DND-41 (cell line): ENCODE data around the gene COL4A2.

Source experiments
- ATAC-seq: fragments of 200-7000 bp; cut with Tn5 transposase; 3 replicates; pipeline ENCODE4 v1.9.1; 2021; ENCODE audit warnings: low read depth; ENCODE audit not compliant: insufficient read depth
- DNase-seq: peaks from one replicate; pipeline ENCODE4 v3.0.0-alpha.2; 2020
- H2AFZ ChIP-seq: 2 replicates; pipeline ENCODE4 v1.6.0; 2012; ENCODE audit warnings: low read depth, low read length
- H3K27ac ChIP-seq: 2 replicates; pipeline ENCODE4 v1.5.1; 2012; ENCODE audit warnings: low read length, inconsistent platforms
- H3K27me3 ChIP-seq: fragments of 200-600 bp; sonication (generic); 2 replicates; pipeline ENCODE4 v1.6.0; 2012; ENCODE audit warnings: low read length, mild to moderate bottlenecking, inconsistent platforms; ENCODE audit not compliant: insufficient read depth, poor library complexity
- H3K36me3 ChIP-seq: 2 replicates; pipeline ENCODE4 v1.5.1; 2012; ENCODE audit warnings: low read length, inconsistent platforms; ENCODE audit not compliant: insufficient read depth
- H3K4me1 ChIP-seq: 2 replicates; pipeline ENCODE4 v1.5.1; 2012; ENCODE audit warnings: mild to moderate bottlenecking, low read length; ENCODE audit not compliant: insufficient read depth
- H3K4me2 ChIP-seq: 2 replicates; pipeline ENCODE4 v1.6.0; 2012; ENCODE audit warnings: mild to moderate bottlenecking, moderate library complexity, low read length, inconsistent platforms; ENCODE audit not compliant: insufficient read depth
- H3K4me3 ChIP-seq, 2 experiments: fragments of 200-600 bp in 1 of 2; shearing (Covaris generic) in 1 of 2; 2 replicates each; pipeline ENCODE4 v1.5.1; 2012 to 2016; ENCODE audit warnings: inconsistent platforms in 2 of 2, low read length in 2 of 2, mild to moderate bottlenecking in 2 of 2, low read depth in 1 of 2, moderate library complexity in 1 of 2
- H3K79me2 ChIP-seq: 2 replicates; pipeline ENCODE4 v1.6.0; 2012; ENCODE audit warnings: low read length, inconsistent platforms; ENCODE audit not compliant: insufficient read depth
- H3K9ac ChIP-seq: 2 replicates; pipeline ENCODE4 v1.6.0; 2012; ENCODE audit warnings: low read depth, mild to moderate bottlenecking, inconsistent platforms, low read length, moderate library complexity
- H3K9me3 ChIP-seq: 2 replicates; pipeline ENCODE4 v1.5.1; 2012; ENCODE audit warnings: low read length, moderate library complexity, mild to moderate bottlenecking, inconsistent platforms; ENCODE audit not compliant: insufficient read depth, severe bottlenecking
- H4K20me1 ChIP-seq: 2 replicates; pipeline ENCODE4 v1.6.0; 2012; ENCODE audit warnings: low read length; ENCODE audit not compliant: insufficient read depth
- EZH2 ChIP-seq: IDR thresholded peaks from 3 replicates; pipeline ENCODE4 v1.6.1; 2012; ENCODE audit warnings: borderline replicate concordance, low read depth, mild to moderate bottlenecking, moderate library complexity, low read length, inconsistent platforms; ENCODE audit not compliant: severe bottlenecking
- TF ChIP-seq, protein P1 (sequence below): IDR thresholded peaks from 2 replicates; pipeline ENCODE4 v1.5.1; 2012; ENCODE audit warnings: borderline replicate concordance, low read length, moderate library complexity, mild to moderate bottlenecking; ENCODE audit not compliant: poor library complexity, severe bottlenecking; ENCODE audit errors: extremely low read depth

The COL4A2 gene

DNA sequence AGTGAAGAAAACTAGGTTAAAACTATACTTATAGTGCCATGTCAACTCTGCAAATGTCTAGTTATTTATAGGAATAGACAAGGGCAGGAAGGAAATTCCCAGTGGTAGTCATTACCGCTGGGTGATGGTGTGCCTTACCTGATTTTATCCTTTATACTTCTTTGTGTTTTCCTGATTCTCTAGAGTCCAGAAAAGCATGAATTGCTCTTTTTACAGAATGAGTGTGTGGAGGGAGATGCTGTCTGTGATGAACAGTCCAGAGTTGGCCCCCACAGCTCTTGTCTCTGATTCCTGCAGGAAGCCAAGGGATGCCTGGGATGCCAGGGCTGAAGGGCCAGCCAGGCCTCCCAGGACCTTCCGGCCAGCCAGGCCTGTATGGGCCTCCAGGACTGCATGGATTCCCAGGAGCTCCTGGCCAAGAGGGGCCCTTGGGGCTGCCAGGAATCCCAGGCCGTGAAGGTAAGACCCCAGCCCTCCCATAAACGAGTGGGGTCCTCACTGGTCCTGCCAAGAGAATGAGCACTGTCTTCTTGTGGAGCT, 170.7 kb downstream of the COL4A2 start:
- no peak for TF ChIP-seq EZH2
- TF ChIP-seq, protein P1, sequence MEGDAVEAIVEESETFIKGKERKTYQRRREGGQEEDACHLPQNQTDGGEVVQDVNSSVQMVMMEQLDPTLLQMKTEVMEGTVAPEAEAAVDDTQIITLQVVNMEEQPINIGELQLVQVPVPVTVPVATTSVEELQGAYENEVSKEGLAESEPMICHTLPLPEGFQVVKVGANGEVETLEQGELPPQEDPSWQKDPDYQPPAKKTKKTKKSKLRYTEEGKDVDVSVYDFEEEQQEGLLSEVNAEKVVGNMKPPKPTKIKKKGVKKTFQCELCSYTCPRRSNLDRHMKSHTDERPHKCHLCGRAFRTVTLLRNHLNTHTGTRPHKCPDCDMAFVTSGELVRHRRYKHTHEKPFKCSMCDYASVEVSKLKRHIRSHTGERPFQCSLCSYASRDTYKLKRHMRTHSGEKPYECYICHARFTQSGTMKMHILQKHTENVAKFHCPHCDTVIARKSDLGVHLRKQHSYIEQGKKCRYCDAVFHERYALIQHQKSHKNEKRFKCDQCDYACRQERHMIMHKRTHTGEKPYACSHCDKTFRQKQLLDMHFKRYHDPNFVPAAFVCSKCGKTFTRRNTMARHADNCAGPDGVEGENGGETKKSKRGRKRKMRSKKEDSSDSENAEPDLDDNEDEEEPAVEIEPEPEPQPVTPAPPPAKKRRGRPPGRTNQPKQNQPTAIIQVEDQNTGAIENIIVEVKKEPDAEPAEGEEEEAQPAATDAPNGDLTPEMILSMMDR: no peak
- no peaks in the 10 kb centered on the region for H3K79me2 ChIP-seq
- H3K27me3 ChIP-seq: peaks cover 8% of the 10 kb centered on the region
- DNase-seq: no peak
- H3K27ac ChIP-seq: no peak overlapping the region
- H3K4me2 ChIP-seq: no peak overlapping the region
- no peak overlapping the region for H2AFZ ChIP-seq
- no peaks in the 10 kb centered on the region for H3K9me3 ChIP-seq
- no peak for ATAC-seq
- H3K4me3 ChIP-seq: no peak overlapping the region
- no peaks in the 10 kb centered on the region for H3K36me3 ChIP-seq
- H4K20me1 ChIP-seq: peaks cover 3% of the 10 kb centered on the region; the same call in 1 of the 2 replicates
- no peaks in the 10 kb centered on the region for H3K4me1 ChIP-seq
- H3K9ac ChIP-seq: no peak overlapping the region

GRCh38 chr13:110478405-110479214, 171.5 kb downstream of the COL4A2 start:
- no peak overlapping the region for H3K27ac ChIP-seq
- H3K4me1 ChIP-seq: no peaks in the 10 kb centered on the region
- ATAC-seq (no peak), DNase-seq (no peak)
- no peak overlapping the region for H3K4me3 ChIP-seq
- H3K36me3 ChIP-seq: no peaks in the 10 kb centered on the region
- peaks cover 3% of the 10 kb centered on the region; the same call in 1 of the 2 replicates for H4K20me1 ChIP-seq
- TF ChIP-seq EZH2: no peak
- TF ChIP-seq, protein P1: no peak
- no peaks in the 10 kb centered on the region for H3K79me2 ChIP-seq
- H3K27me3 ChIP-seq: peaks cover 14% of the 10 kb centered on the region
- H3K9ac ChIP-seq: no peak overlapping the region
- H3K4me2 ChIP-seq: no peak overlapping the region
- H2AFZ ChIP-seq: no peak overlapping the region
- H3K9me3 ChIP-seq: no peaks in the 10 kb centered on the region

DNA sequence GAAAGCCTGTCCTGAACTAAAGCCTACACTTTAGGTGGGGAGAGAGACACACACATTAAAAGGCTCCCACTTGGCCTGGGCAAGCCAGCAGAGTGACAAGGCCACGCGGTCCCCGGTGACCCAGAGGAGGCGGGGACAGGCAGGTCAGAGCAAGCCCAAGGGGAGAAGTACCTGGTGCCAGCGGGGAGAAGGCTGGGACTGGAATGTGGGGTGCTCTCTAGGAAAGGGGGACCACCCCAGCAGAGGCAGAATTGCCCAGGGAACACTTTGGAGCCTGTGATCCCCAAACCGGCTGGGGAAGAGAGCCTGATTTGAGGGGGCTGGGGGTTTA, 172.1 kb downstream of the COL4A2 start:
- no peak overlapping the region for H3K4me2 ChIP-seq
- no peak overlapping the region for H3K27ac ChIP-seq
- no peak overlapping the region for H3K4me3 ChIP-seq
- TF ChIP-seq, protein P1: no peak
- TF ChIP-seq EZH2: no peak
- H3K4me1 ChIP-seq: no peaks in the 10 kb centered on the region
- no peaks in the 10 kb centered on the region for H3K9me3 ChIP-seq
- H4K20me1 ChIP-seq: peaks cover 3% of the 10 kb centered on the region; the same call in 1 of the 2 replicates
- H3K36me3 ChIP-seq: no peaks in the 10 kb centered on the region
- no peak overlapping the region for H2AFZ ChIP-seq
- H3K79me2 ChIP-seq: no peaks in the 10 kb centered on the region
- ATAC-seq: no peak
- no peak for DNase-seq
- H3K9ac ChIP-seq: no peak overlapping the region
- H3K27me3 ChIP-seq: peaks cover 14% of the 10 kb centered on the region
